HG03103 (cell line): Measurements from ENCODE around the gene CYP2B6.
"Not testable (repeated sequence)": the region's sequence is repeated elsewhere in the genome, so short reads cannot be mapped to it uniquely, and the experiment has no call there.

ENCODE experiments used
- ATAC-seq: cut with Tn5 transposase; IDR thresholded peaks from one replicate; pipeline ENCODE4 v1.9.1; 2021; ENCODE audit warnings: low read depth; ENCODE audit not compliant: unreplicated experiment

The CYP2B6 gene

DNA sequence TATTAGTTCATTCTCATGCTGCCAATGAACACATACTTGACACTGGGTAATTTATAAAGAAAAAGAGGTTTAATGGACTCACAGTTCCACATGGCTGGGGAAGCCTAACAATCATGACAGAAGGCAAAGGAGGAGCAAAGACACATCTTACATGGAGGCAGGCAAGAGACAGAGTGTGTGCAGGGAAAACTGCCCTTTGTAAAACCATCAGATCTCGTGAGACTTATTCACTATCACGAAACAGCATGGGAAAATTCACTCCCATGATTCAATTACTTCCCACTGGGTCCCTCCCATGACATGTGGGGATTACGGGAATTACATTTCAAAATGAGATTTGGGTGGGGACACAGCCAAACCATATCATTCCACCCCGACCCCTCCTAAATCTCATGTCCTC is 11.3 kb upstream of the CYP2B6 start:
- ATAC-seq = not testable (repeated sequence)

DNA sequence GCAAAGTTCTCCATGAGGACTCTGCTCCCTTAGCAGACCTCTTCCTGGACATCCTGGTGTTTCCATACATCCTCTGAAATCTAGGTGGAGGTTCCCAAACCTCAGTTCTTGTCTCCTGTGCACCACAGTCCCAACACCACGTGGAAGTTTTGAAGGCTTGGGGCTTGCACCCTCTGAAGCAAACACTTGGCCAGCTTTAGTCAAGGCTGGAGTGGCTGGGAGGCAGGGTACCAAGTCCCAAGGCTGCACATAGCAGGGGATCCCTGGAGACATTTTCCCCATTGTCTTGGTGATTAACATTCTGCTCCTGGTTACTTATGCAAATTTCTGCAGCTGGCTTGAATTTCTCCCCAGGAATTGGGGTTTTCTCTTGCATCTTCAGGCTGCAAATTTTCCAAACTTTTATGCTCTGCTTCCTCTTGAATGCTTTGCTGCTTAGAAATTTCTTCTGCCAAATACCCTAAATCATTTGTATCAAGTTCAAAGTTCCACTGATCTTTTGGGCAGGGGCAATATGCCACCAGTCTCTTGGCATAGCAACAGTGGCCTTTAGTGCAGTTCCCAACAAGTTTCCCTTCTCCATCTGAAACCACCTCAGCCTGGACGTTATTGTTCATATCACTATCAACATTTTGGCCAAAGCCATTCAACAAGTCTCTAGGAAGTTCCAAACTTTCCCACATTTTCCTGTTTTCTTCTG is 10.2 kb upstream of the CYP2B6 start:
- not testable (repeated sequence) for ATAC-seq

DNA sequence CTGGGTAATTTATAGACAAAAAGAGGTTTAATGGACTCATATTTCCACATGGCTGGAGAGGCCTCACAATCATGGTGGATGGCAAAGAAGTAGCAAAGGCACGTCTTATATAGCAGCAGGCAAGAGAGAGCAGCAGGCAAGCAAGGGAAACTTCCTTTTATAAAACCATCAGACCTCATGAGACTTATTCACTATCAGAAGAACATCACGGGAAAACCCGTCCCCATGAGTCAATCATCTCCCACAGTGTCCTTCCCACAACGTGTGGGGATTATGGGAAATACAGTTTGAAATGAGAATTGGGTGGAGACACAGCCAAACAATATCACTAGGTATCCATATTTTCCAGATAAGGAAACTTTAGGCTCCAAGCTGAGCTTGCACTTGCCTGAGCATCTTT is 9.5 kb upstream of the CYP2B6 start:
- ATAC-seq = no peak

DNA sequence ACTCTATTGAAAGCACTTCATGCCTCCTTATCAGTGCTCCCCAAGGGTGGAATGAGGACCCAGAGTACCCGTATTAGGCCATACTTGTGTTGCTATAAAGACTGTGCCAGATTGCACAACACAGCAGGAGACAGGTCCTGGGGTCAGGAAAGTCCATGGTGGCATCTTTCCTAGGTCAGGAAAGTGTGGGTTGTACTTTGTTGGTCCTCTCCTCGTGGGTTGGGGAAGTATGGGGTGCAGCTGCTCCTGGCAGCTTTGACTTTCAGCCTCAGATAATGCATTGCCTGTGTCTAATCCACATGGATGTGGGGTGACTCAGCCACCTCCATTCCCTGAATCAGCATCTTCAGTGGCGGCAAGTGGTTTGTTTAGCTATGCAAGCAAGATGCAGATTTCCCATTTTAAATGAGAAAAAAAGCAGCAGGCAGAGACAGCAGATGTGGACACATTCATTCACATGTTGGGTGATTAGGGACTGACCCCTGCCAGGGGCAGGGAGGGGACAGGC is 8.4 kb upstream of the CYP2B6 start:
- ATAC-seq = no peak

DNA sequence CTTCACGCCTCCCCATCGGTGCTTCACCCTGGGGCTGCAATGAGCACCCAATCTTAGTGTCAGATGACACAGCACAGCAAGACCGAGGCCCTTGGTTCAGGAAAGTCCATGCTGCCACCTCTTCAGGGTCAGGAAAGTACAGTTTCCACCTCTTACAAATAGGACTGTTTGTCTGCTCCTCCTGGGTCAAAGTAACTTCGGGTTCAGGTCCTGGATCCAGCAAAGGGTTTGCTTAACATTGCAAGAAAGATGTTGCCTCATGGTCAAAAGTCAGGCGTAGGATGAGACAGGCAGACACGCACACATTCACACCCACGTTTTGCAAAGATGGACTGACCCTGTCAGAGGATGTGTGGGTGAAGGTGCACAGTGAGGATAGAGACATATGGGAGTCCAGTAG is 1.6 kb upstream of the CYP2B6 start:
- ATAC-seq = no peak

DNA sequence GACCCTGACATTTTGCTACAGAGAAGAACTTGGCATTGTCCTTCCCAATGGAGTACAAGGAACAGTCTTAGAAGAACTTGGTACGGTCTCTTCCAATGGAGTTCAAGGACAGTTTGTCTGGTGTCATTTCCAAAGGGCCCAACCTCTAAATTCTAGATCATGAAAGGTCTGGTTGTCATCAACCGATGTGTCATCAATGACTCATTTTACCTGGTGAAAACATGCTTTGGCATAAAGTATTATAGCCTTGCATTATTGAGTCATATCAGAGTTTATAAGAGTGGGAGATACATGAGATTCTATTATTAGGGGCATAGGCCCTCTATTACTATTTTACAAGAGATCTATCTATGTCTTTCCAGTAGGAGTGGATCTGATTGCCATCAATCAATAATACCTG is 4.3 kb downstream of the CYP2B6 start:
- ATAC-seq = no peak

DNA sequence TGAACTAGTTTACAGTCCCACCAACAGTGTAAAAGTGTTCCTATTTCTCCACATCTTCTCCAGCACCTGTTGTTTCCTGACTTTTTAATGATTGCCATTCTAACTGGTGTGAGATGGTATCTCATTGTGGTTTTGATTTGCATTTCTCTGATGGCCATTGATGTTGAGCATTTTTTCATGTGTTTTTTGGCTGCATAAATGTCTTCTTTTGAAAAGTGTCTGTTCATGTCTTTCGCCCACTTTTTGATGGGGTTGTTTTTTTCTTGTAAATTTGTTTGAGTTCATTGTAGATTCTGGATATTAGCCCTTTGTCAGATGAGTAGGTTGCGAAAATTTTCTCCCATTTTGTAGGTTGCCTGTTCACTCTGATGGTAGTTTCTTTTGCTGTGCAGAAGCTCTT is 7.9 kb downstream of the CYP2B6 start:
- not testable (repeated sequence) for ATAC-seq

DNA sequence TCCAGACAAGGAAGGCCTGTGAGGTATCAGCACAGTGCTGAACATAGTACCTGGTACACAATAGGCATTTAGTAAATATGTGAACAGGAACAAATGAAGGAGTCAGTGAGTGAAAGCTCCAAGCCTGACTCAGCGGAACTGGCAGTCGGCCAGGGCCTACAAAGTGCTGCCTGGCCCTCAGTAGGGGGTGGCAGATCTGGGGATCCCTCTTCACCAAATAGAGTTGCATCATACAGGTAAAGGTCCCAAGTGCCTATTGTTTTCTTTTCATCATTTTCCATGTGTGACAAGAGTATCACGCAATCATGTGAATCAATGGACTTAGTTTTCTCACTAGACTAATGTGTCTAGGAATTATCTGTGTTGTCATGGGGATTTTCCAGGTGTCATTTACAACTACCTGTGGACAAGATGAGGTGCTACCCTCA is 9.2 kb downstream of the CYP2B6 start:
- ATAC-seq = no peak

DNA sequence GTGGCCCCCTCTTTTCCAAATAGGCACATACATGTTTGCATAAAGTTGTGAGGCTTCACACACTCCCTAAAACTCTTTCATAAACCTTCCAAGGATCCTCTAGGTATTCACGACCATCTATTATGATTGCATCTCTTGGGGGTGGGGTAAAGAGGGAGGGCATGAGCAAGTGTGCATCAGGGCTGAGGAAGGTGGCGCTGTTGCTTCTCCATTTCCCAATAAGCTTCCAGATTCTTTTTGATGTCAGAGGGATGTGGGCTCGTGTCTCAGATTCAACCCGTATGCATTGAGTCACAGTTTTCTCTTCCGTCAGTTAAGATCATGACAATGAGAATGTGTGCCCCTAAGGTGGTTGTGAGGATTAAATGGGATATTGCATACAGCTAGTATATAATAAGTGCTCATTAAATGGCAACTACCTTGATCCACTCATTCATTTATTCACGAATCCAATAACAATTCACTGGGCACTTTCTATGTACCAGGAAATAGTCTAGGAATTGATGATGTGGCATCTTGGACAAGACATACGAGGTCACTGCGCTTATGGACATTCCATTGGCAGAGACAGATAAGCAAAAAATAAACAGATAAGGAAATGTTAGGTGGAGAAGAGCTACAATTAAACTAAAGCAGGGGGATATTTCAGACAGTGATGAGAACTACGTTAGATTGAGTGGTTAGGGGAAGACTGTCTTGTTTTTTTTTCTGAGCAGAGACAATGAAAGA is 10.3 kb downstream of the CYP2B6 start:
- ATAC-seq = no peak

DNA sequence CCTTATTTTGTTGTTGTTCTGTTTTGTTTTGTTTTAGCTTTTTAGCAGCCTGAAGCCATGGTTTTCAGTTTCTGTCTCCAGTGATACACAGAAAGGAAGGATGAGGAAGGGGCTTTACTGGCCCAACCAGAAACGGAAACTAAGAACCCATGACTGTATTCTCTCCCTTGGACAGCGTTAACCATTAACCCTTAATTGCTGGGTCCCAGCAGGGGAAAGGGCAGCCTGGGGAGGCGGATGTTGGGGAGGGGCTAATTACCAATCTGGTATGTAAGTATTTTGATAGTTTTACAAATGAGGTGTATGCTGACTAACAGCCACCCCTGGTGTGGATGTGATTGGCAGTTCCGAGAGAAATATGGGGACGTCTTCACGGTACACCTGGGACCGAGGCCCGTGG is 12.6 kb downstream of the CYP2B6 start:
- not testable (repeated sequence) for ATAC-seq

DNA sequence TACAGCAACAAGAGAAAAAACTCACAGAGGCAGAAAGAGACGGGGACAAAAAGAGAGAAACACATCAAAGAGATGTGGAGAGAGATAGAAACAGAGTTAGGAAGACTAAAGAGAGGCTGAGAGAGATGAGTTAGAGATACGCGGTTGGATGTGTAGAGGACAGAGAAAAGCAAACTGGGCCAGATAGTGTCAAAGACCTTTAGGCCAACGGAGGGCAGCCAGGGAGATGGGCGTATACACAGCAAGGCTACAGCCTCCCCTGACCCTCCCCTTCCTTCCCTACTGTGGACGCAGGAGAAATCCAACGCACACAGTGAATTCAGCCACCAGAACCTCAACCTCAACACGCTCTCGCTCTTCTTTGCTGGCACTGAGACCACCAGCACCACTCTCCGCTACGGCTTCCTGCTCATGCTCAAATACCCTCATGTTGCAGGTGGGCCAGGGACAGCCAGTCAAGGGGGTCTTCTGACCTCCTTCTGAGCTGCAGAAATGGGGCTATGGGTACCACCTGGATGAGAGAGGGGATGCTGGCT is 18.7 kb downstream of the CYP2B6 start:
- no peak for ATAC-seq

DNA sequence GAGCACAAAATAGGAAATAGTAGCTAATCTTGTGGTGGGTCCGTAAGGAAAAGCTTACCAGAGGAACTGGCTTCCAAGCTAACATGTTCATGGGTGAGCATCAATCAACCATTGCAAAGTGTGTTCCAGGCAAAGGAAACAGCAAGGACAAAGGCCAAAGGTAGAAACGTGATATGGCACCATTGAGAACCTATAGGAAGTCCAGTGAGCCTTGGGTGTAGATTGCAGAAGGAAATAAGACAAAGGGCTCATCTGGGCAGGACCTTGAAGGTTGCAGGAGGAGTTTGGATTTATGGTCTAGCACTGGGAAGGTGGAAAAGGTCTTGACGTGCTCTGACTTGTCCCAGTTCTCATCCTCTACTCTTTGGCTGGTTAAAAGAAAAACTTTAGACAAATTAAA is 22.3 kb downstream of the CYP2B6 start:
- ATAC-seq = no peak

DNA sequence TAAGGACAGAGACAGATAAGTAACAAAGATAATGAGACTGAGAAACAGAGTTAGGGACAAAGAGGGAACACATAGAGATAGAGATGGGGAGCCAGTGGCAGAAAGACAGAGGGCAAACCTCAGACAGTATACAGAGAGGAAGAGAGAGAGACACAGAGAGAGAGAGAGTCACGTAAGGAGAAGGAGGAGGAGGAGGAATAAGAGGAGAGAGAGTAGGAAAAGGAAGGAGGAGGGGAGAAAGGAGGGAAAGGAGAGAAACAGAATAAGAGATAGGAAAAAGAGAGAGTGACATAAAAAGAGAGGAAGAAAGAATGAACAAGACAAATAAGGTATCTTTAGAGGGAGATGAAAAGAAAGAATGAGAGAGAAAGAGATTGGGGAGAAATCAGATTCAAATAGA is 23.6 kb downstream of the CYP2B6 start:
- no peak for ATAC-seq

DNA sequence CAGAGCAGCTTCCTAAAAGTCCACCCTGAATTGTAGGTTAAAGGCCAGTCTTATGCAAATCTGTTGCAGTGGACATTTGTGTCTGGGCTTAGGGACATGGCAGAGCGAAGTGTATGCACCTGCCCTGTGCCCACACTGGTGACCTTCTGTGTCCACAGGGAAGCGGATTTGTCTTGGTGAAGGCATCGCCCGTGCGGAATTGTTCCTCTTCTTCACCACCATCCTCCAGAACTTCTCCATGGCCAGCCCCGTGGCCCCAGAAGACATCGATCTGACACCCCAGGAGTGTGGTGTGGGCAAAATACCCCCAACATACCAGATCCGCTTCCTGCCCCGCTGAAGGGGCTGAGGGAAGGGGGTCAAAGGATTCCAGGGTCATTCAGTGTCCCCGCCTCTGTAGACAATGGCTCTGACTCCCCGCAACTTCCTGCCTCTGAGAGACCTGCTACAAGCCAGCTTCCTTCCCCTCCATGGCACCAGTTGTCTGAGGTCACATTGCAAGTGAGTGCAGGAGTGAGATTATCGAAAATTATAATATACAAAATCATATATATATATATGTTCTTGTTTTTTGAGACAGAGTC is 25.5 kb downstream of the CYP2B6 start:
- no peak for ATAC-seq

DNA sequence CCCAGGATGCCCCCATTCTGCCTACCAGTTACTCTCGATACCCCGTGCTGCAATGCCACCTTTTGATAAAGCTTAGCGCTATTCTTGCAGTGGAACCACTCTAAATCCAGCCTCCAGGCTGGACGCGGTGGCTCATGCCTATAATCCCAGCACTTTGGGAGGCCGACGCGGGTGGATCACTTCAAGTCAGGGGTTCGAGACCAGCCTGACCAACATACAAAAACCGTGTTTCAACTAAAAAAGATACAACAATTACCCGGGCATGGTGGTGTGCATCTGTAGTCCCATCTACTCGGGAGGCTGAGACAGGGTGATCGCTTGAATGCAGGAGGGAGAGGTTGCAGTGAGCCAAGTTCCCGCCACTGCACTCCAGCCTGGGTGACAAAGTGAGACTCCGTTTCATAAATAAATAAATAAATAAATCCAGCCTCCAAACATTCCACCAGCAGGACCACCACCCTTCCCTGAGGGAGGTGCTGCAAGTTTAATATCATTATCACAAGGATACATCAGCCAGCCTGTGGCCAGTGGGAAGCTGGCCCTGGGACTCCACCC is 27.7 kb downstream of the CYP2B6 start:
- ATAC-seq = no peak

DNA sequence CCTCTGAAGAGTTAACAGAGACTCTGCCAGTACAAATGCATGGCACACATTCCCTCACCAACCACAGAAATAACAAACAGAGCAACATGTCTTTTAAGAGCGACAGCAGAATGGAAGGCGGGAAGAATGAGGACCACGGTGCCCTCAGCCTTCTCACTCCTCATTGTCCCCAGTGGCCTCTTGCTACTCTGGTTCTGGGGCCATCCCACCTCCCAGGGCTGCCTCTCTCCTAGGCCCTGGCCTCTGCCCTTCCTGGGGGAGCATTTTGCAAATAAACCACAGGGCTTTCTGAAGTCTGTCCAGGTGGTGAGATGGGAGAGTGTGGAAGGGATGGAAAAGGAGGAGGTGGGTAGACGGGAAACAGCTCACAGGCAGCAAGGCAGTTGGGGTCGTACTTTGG is 28.3 kb downstream of the CYP2B6 start:
- no peak for ATAC-seq

DNA sequence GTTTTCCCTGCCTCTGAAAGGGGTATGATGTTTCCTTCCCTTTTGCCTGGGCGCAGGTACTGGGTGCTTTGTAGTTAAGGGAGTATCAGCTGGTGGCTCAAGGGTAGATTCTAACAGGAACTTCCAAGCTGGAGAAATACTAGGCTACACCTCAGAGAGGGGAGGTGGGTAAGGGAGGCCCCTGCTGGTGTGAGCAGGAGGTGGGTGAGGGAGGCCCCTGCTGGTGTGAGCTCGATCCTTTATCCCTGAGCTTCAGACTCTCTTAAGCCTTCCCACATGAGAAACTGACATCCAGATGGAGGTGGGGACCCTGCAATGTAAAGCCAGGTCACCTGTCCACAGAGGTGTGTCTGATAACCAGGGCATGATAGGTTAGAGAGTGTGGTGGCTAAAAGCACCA is 32.1 kb downstream of the CYP2B6 start:
- ATAC-seq = no peak

DNA sequence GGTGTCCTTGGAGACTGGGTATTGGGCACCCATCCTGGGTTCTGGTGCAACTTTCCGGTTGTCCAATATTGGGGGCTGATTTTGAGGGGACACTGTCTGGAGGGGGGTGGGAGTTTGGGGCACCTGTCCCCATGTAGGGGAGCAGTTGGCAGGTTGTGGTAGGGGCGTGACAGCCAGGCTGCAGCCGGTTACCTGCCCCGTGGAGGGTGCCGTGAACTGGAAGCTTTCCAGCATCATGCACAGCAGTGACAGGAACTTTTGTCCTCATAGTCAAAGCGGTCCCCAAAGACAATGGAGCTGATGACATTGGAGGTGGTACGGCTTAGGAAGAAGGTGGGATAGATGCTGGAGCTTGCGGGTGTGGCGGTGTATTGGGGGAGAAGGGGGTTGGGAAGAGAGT is 34.3 kb downstream of the CYP2B6 start:
- ATAC-seq = no peak

DNA sequence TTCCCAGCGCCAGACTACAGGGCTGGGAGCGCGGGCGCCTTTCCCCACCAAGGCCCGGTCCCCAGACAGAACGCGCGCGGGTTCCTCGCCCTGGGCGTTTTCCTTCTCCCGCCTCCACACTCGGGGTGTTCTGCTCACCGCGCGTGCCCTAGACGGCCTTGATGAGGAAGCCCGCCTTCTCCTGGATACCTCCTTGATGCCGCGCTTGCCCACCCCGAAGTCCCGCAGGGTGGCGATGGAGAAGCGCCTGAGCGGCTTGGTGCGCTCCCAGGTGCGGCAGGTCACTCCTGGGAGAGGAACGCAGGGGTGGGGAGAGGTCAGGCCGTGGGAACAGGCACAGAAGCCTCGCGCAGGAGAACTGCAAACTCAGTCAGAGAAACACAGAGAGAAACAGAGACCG is 34.8 kb downstream of the CYP2B6 start:
- no peak for ATAC-seq

DNA sequence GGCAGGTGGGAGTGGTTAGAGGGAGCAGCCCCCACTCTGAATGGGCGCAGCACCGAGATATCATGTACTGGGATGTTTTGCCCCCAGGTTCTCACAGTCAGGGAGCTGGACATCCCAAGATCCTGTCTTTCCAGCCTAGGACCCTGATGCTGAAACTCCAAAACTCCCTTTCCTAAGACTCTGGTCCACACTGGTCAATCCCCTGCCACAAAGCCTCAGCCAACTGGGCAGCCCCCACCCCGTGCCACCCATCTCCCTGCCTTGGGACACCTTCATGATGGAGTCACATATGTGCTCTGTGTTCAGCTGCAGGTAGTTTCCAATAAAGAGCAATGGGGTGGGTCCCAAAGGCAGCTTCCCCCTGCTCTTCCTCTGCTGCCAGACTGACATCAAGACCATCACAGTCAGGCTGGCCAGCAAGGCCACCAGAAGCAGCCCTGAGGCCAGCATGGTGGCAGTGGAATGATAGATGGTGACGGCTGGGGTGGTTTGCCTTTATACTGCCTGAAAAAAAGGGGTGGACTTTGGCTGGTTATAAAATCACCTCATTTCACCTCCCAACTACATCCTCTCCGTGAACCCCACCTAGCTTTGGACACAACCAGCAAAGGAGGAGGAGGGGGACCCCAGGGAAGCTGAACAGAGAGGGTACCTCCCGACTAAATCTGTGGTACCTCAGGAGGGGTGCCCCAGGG is 36.3 kb downstream of the CYP2B6 start:
- no peak for ATAC-seq
